WI38 (cell line): ENCODE data around the gene OR2V2.
"Not testable (repeated sequence)": the region's sequence is repeated elsewhere in the genome, so short reads cannot be mapped to it uniquely, and the experiment has no call there.

ENCODE experiments used
- H3K4me3 ChIP-seq: 2 replicates; pipeline ENCODE4 v1.5.1; 2011; ENCODE audit warnings: low read depth, mild to moderate bottlenecking, control low read depth, low read length
- TF ChIP-seq, protein P1 (sequence below): IDR thresholded peaks from 2 replicates; pipeline ENCODE4 v1.5.1; 2012; ENCODE audit warnings: low read depth, mild to moderate bottlenecking, control low read depth, low read length

Gene OR2V2, protein sequence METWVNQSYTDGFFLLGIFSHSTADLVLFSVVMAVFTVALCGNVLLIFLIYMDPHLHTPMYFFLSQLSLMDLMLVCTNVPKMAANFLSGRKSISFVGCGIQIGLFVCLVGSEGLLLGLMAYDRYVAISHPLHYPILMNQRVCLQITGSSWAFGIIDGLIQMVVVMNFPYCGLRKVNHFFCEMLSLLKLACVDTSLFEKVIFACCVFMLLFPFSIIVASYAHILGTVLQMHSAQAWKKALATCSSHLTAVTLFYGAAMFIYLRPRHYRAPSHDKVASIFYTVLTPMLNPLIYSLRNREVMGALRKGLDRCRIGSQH

DNA sequence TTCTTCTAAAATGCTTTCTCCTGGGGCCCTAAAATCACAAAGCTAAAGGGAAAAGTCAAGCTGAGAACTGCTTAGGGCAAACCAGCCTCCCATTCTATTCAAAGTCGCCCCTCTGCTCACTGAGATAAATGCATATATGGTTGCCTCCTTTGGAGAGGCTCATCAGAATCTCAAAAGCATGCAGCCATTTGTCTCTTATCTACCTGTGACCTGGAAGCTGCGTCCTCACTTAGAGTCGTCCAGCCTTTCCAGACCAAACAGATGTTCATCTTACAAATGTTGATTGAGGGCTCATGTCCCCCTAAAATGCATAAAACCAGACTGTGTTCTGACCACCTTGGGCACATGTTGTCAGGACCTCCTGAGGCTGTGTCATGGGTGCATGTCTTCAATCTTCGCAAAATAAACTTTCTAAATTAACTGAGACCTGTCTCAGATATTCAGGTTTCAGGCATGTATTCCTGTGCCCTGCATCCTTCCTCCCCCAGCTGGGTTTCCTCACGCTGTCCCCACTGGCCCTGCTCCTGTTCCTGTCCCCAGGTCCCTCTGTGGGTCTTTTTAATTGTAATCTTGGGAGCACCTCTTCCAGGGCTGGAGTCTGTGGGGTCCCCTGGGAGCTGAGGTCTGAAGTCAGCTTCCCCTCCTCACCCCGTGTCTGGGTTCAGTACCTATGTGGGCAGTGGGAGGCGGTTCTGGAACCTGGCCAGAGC, at the start of gene OR2V2:
OR2V2 (plus strand) TSS at position 660 of the 710 bp plus-strand sequence. CDS start 7,357 bp downstream, outside the sequence.
- H3K4me3 ChIP-seq = not testable (repeated sequence)

DNA sequence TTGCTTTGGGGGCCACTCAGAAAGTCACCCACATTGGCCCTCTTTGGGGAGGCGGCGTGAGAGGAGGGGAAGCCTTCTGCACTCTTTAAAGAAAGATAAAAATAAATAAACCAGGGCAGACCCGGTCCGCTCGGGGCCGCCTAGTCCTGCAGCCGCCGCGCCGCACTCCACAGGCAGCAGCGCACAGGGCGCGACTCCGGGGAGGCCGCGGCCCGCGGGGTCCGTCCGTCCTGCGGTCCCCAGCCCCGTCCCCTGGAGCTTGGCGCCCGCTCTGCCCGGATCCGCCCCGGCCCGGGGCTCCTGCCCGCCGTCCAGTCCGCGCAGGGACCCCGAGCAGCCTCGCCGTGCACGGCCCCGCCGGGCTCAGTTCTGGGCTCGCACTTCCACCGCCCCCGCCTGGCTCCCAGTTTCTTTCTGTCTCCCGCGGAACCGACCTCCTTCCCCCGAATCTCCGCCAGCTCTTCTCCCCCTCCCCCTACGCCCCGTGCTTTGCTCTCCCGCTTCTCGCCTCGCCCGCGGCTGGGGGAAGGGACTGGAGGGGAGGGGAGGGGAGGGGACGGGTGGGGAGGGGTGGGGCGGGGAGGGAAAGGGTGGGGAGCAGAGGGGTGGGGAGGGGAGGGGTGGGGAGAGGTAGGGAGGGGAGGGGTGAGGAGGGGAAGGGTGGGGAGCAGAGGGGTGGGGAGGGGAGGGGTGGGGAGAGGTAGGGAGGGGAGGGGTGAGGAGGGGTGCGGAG, 49.5 kb upstream of the OR2V2 start:
- 0 out of 2 replicates have a peak overlapping the region, but pooled peaks have one; percentile 20 for H3K4me3 ChIP-seq

DNA sequence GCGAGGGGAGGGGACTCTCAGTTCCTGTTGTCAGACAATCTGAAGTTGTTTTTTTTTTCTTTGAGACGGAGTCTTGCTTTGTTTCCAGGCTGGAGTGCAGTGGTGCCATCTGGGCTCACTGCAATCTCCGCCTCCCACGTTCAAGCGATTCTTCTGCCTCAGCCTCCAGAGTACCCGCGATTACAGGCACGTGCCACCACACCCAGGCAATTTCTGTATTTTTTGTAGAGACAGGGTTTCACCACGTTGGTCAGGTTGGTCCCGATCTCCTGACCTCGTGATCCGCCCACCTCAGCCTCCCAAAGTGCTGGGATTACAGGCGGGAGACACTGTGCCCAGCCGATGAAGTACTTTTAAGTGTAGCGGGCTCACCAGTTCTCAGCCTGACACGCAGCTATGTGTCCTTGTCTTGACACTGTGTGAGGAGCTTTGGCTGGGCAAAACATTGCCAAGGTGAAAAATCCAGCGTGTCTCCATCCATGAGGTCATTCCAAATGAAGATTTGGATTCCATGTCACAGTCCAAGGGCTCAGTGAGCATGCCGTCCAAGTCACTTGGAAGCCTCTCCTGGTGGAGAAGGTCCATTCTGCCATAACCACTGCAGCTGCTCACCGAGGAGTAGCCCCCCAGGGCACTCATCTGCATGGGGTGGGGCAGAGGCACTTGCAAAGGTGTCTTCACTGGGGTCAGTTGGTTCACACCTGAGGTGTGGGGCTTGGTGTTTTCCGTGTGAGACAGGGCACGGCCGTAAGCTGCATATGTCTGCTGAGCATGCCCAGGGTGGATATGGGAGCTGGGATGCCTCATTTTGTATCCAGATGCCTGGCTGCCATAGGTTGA, 48.4 kb upstream of the OR2V2 start:
- H3K4me3 ChIP-seq = no peak overlapping the region
- TF ChIP-seq, protein P1, sequence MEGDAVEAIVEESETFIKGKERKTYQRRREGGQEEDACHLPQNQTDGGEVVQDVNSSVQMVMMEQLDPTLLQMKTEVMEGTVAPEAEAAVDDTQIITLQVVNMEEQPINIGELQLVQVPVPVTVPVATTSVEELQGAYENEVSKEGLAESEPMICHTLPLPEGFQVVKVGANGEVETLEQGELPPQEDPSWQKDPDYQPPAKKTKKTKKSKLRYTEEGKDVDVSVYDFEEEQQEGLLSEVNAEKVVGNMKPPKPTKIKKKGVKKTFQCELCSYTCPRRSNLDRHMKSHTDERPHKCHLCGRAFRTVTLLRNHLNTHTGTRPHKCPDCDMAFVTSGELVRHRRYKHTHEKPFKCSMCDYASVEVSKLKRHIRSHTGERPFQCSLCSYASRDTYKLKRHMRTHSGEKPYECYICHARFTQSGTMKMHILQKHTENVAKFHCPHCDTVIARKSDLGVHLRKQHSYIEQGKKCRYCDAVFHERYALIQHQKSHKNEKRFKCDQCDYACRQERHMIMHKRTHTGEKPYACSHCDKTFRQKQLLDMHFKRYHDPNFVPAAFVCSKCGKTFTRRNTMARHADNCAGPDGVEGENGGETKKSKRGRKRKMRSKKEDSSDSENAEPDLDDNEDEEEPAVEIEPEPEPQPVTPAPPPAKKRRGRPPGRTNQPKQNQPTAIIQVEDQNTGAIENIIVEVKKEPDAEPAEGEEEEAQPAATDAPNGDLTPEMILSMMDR = no peak

DNA sequence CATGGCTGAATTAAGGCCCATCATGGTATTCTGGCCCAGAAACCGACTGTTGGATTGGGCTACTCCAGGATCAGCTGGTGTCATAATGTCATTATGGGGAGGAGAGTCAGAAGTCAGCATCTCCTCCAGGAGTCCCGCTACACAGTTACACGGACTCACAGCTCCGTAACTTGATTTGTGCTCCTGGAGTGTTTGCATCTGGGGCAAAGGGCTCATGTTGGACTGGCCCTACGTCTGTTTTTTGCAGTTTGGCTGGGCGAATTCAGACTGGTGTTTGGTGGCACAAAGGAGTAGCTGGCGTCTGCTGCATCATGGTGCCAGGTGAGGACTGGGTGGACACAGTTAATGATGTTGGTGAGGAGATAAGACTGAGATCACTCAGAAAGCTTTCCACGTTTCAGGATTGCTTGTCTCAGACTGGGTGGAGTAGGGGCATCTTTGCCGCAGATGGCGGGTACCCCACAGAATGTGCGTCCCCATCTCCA, 47.7 kb upstream of the OR2V2 start:
- H3K4me3 ChIP-seq = no peak overlapping the region

DNA sequence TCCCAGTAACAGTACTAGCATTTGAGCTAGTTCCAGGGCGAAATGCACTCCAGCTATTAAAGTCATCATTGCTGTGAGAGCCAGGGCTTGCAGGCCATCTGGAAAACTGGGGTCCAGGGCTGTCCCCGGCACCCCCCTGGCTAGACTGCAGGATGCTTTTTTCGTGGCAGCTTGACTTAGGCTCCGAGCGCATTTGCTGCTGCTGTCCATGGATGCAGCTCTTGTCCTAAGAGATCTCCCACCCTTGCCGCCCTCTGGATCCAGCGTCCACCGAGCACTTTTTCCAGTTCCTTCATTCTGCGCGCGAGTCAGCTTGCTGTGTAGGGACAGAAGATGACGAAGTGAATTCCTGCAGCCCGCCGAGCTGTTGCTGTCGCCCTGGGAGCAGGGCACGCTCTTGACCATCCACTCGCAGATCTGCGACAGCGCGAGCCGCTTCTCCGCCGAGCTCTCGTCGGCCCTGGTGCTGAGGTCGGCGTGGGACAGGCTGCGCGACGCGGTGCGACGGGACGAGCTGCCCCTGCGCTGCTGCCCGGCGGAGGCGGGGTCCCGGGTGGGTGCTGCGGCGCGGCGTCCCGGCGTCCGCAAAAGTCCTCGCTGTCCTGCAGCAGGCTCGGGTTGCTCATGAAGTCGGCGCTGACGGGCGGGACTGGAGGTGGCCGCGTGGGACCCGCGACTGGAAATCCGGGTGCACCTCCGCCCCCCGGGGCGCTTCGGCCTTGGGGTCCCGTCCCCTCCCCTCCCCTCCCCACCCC, 47.1 kb upstream of the OR2V2 start:
- peak overlapping the region; percentile 26 for H3K4me3 ChIP-seq
- TF ChIP-seq, protein P1 = no peak

More for the DNA sequence above, 47.7 kb upstream of the OR2V2 start:
- TF ChIP-seq, protein P1 = no peak

DNA sequence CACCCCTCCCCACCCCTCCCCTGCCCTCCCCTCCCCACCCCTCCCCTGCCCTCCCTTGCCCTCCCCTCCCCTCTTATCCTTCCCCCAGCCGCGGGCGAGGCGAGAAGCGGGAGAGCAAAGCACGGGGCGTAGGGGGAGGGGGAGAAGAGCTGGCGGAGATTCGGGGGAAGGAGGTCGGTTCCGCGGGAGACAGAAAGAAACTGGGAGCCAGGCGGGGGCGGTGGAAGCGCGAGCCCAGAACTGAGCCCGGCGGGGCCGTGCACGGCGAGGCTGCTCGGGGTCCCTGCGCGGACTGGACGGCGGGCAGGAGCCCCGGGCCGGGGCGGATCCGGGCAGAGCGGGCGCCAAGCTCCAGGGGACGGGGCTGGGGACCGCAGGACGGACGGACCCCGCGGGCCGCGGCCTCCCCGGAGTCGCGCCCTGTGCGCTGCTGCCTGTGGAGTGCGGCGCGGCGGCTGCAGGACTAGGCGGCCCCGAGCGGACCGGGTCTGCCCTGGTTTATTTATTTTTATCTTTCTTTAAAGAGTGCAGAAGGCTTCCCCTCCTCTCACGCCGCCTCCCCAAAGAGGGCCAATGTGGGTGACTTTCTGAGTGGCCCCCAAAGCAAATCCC, 46.2 kb upstream of the OR2V2 start:
- peak overlapping the region; percentile 24; the same call in 1 of the 2 replicates for H3K4me3 ChIP-seq

DNA sequence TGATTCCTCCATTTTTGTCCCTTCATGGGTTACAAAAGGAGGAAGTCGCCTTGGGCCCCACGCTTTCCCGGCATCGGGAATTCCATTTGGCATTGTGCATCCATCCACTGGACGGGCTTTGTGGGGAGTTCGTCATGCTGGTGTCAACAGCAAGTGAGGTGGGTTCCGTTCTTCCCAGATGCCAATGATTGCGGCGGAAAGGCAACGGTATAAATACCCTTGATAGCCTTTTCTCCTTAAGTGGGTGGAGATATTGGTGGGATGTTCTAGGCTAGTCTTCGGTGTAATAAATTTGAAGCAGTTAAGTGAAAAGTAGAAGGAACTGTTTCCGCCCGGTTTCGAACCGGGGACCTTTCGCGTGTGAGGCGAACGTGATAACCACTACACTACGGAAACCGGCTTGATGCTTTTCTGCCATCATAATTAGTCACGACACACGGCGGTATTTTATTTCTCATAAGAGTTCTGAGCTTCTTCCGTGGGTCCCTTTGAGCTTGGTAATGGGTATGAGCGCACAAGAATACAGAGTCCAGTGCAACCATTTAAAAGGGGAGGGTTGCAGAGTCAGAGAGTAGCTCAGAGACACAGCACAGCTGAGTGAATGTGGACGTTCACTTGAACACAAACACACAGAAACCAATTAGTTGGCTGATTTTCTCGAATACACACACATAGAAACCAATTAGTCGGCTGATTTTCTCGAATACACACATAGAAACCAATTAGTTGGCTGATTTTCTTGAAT, 45.3 kb upstream of the OR2V2 start:
- H3K4me3 ChIP-seq = not testable (repeated sequence)

DNA sequence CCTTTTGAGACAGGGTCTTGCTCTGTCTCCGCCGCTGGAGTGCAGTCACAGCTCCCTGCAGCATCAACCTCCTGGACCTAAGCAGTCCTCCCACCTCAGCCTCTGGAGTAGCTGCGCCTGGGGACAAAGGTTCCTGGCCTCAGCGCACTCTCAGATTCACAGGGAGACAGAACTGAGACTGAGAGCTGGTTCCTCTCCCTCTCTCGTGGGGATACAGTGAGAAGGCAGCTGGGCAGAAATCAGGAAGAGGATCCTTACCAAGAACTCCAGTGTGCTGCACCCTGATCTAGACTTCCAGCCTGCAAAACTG, 43.2 kb upstream of the OR2V2 start:
- not testable (repeated sequence) for H3K4me3 ChIP-seq

DNA sequence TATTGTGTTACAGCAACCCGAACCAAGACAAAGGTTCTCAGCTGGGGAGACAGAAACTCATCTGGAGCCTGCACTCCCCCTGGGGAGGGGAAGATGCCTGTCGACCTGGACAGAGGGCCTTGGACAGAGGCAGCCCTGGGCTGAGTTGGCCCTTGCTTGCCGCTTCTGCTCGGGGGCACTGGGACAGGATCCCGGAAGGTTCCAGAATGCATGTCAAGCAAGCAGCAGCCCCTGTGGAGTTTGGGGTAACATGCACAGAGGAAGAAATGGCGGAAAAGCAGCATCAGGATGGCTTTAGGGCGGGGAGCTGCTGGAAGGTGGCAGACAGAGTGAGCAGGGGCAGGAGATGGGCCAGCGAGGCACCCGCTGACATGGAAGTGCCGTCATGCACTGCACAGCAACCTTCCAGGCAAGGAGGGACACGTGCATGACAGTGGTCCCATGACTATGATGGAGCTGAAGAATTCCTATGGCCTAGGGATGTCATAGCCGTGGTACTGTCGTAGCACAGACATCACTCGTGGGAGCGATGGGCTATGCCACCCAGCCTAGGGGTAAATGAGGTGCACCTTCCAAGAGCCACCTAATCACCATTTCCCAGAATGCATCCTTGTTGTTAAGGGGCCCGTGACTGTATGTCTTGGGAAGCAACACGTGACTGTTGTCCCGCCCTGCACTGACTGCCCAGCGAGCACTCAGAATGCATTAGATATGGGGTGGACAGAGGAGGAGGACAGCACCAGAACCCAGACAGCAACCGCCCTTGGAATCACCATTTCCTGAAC, 42.6 kb upstream of the OR2V2 start:
- H3K4me3 ChIP-seq = not testable (repeated sequence)
